Loucy (cell line): ENCODE results near the gene DCDC1.

Experiments
- H2AFZ ChIP-seq: fragments of 200-600 bp; sonication (generic); 2 replicates; pipeline ENCODE4 v1.6.0; 2016; ENCODE audit warnings: antibody characterized with exemption, mild to moderate bottlenecking, low read length, moderate library complexity
- H3F3A ChIP-seq: fragments of 200-600 bp; 2 replicates; pipeline ENCODE4 v1.6.0; 2016; ENCODE audit warnings: antibody characterized with exemption, low read depth, mild to moderate bottlenecking
- H3K27me3 ChIP-seq: fragments of 200-600 bp; sonication (generic); 2 replicates; pipeline ENCODE4 v1.6.1; 2014; ENCODE audit warnings: low read length, mild to moderate bottlenecking; ENCODE audit not compliant: insufficient read depth, poor library complexity, severe bottlenecking
- H3K36me3 ChIP-seq: fragments of 200-600 bp; sonication (generic); 2 replicates; pipeline ENCODE4 v1.6.1; 2016; ENCODE audit warnings: low read length; ENCODE audit not compliant: insufficient read depth
- H3K4me1 ChIP-seq: fragments of 200-600 bp; sonication (generic); 2 replicates; pipeline ENCODE4 v1.5.1; 2014; ENCODE audit warnings: low read length, mild to moderate bottlenecking; ENCODE audit not compliant: insufficient read depth, poor library complexity, severe bottlenecking
- H3K4me2 ChIP-seq: fragments of 200-600 bp; sonication (generic); 2 replicates; pipeline ENCODE4 v1.6.0; 2014; ENCODE audit warnings: antibody characterized with exemption, low read length, low read depth, mild to moderate bottlenecking; ENCODE audit not compliant: poor library complexity, severe bottlenecking
- H3K4me3 ChIP-seq: fragments of 200-600 bp; sonication (generic); 2 replicates; pipeline ENCODE4 v1.5.1; 2014; ENCODE audit warnings: low read length, mild to moderate bottlenecking, mixed read lengths; ENCODE audit not compliant: poor library complexity, severe bottlenecking
- H3K79me2 ChIP-seq: fragments of 200-600 bp; sonication (generic); 2 replicates; pipeline ENCODE4 v1.6.1; 2014; ENCODE audit warnings: low read length; ENCODE audit not compliant: insufficient read depth
- H3K9ac ChIP-seq: fragments of 200-600 bp; sonication (generic); 2 replicates; pipeline ENCODE4 v1.6.0; 2014; ENCODE audit warnings: mild to moderate bottlenecking, low read depth, low read length, moderate library complexity; ENCODE audit not compliant: poor library complexity, severe bottlenecking
- H3K9me2 ChIP-seq: fragments of 200-600 bp; sonication (generic); replicated peaks from 2 replicates; pipeline ENCODE4 v1.6.1; 2016; ENCODE audit warnings: low read depth, low read length, mixed read lengths
- H3K9me3 ChIP-seq: fragments of 200-600 bp; sonication (generic); 2 replicates; pipeline ENCODE4 v1.6.1; 2014; ENCODE audit warnings: mild to moderate bottlenecking, antibody characterized with exemption, low read length, low read depth; ENCODE audit not compliant: insufficient read depth
- H4K20me1 ChIP-seq: fragments of 200-600 bp; sonication (generic); 2 replicates; pipeline ENCODE4 v1.6.0; 2014; ENCODE audit warnings: antibody characterized with exemption, low read length, mild to moderate bottlenecking; ENCODE audit not compliant: insufficient read depth, poor library complexity, severe bottlenecking
- CTCF ChIP-seq: fragments of 200-600 bp; sonication (generic); conservative IDR thresholded peaks from 2 replicates; pipeline ENCODE4 v1.5.1; 2014; ENCODE audit warnings: mild to moderate bottlenecking, antibody characterized with exemption, low read length
- EZH2phosphoT487 ChIP-seq: fragments of 200-600 bp; IDR thresholded peaks from 2 replicates; pipeline ENCODE4 v1.6.1; 2018; ENCODE audit warnings: antibody characterized with exemption, mild to moderate bottlenecking, moderate library complexity, borderline replicate concordance

DCDC1 gene

DNA sequence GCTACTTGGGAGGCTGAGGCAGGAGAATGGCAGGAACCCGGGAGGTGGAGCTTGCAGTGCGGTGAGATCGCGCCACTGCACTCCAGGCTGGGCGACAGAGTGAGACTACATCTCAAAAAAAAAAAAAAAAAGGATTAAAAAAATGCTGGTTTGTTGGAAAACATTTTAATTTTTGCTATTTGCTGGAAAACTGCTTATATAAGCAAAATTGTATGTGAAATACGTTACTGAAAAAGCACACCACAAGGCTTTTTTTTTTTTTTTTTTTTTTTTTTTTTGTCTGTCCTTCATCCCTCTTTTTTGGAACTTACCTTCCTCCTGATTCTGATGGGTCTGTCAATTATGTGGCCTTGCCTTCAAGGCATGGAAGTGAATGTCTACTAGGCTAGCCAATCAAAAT is 40.8 kb downstream of the DCDC1 start:
- Histone ChIP-seq H2AFZ (no peak overlapping the region), H3K27me3 (no peaks in the 10 kb centered on the region), H3F3A (no peaks in the 10 kb centered on the region), H3K4me1 (no peaks in the 10 kb centered on the region), H3K9me3 (no peaks in the 10 kb centered on the region), H3K79me2 (no peaks in the 10 kb centered on the region), H3K4me3 (no peak overlapping the region), H3K9ac (no peak overlapping the region), H4K20me1 (no peaks in the 10 kb centered on the region), H3K4me2 (no peak overlapping the region), H3K36me3 (no peaks in the 10 kb centered on the region), H3K9me2 (no peaks in the 10 kb centered on the region)
- TF ChIP-seq CTCF, result no peak
- TF ChIP-seq EZH2phosphoT487, result no peak

- Histone ChIP-seq H3K9me3 (no peaks in the 10 kb centered on the region), H3K9me2 (no peaks in the 10 kb centered on the region), H3K79me2 (no peaks in the 10 kb centered on the region), H2AFZ (no peak overlapping the region), H4K20me1 (no peaks in the 10 kb centered on the region), H3K36me3 (no peaks in the 10 kb centered on the region), H3K9ac (no peak overlapping the region), H3K4me2 (no peak overlapping the region), H3K4me1 (no peaks in the 10 kb centered on the region), H3F3A (no peaks in the 10 kb centered on the region), H3K4me3 (no peak overlapping the region), H3K27me3 (no peaks in the 10 kb centered on the region)
- TF ChIP-seq CTCF (no peak), EZH2phosphoT487 (no peak)
Observed at GRCh38 chr11:31327417-31327816, 42.1 kb downstream of the DCDC1 start.

GRCh38 chr11:31326470-31327148 is 42.9 kb downstream of the DCDC1 start:
- H3K79me2 ChIP-seq, result no peaks in the 10 kb centered on the region
- no peaks in the 10 kb centered on the region for H3K36me3 ChIP-seq
- H3K9me2 ChIP-seq, result no peaks in the 10 kb centered on the region
- no peaks in the 10 kb centered on the region for H3K9me3 ChIP-seq
- no peak overlapping the region for H3K9ac ChIP-seq
- H3K4me1 ChIP-seq, result no peaks in the 10 kb centered on the region
- no peak overlapping the region for H3K4me2 ChIP-seq
- H2AFZ ChIP-seq, result no peak overlapping the region
- H3K27me3 ChIP-seq, result no peaks in the 10 kb centered on the region
- TF ChIP-seq EZH2phosphoT487 (no peak), CTCF (no peak)
- H3K4me3 ChIP-seq, result no peak overlapping the region
- H4K20me1 ChIP-seq, result no peaks in the 10 kb centered on the region
- no peaks in the 10 kb centered on the region for H3F3A ChIP-seq
